ENCODE measurements around the gene SFXN5. TPM values are rescaled to one million over a fixed set of nuclear protein-coding genes. Genes with fewer than 3 reads are reported as not detected.

SFXN5 gene
- total and polyA plus RNA-seq, 2 of the 4 experiments (the other 2 are of a cell fraction): 8.6 to 17.0 TPM

- Histone ChIP-seq H3K4me3 (ENCODE audit: insufficient read depth, low read depth, low read length) (no peak overlapping the region), H2AFZ (replicated peaks; ENCODE audit: low read length, poor library complexity) (no peak overlapping the region), H3K27ac (ENCODE audit: insufficient read depth, low read length) (no peak overlapping the region), H4K8ac (ENCODE audit: low read depth in 2 of 2, low read length in 2 of 2) (no peak overlapping the region), H3K4ac (ENCODE audit: low read depth, low read length) (no peak overlapping the region), H3K23ac (ENCODE audit: low read depth, low read length) (no peak overlapping the region), H2AK9ac (replicated peaks; ENCODE audit: low read depth, low read length, poor library complexity) (no peak overlapping the region), H4K20me1 (ENCODE audit: insufficient read depth, low read length) (no peaks in the 10 kb centered on the region), H3K4me2 (ENCODE audit: low read depth, low read length) (no peak overlapping the region), H3K79me1 (ENCODE audit: low read depth in 1 of 2, low read length in 2 of 2) (no peaks in the 10 kb centered on the region), H2BK5ac (ENCODE audit: low read depth, low read length, poor library complexity, severe bottlenecking) (no peak overlapping the region), H4K5ac (ENCODE audit: low read depth, low read length) (no peak overlapping the region), H2BK20ac (ENCODE audit: low read depth, low read length) (no peak overlapping the region), H3K9me3 (ENCODE audit: control insufficient read depth, insufficient read depth, low read length) (no peaks in the 10 kb centered on the region), H3K27me3 (ENCODE audit: control insufficient read depth, insufficient read depth, low read length) (no peaks in the 10 kb centered on the region), H3K9me1 (ENCODE audit: insufficient read depth, low read length) (no peaks in the 10 kb centered on the region), H2AK5ac (ENCODE audit: low read depth, low read length) (no peak overlapping the region), H3K36me3 (ENCODE audit: control insufficient read depth, insufficient read depth, low read length) (no peaks in the 10 kb centered on the region), H3K14ac (replicated peaks; ENCODE audit: low read depth, low read length) (no peak overlapping the region), H3K4me1 (ENCODE audit: control insufficient read depth, insufficient read depth, low read length) (no peaks in the 10 kb centered on the region), H3K18ac (ENCODE audit: low read depth, low read length) (no peak overlapping the region), H4K91ac (ENCODE audit: insufficient read depth, low read depth, low read length) (no peak overlapping the region), H3K56ac (ENCODE audit: extremely low read depth, insufficient read depth, low read length) (no peak overlapping the region), H2BK120ac (ENCODE audit: low read depth, low read length) (no peak overlapping the region), H2BK15ac (ENCODE audit: low read depth, low read length) (no peak overlapping the region), H3K9ac (ENCODE audit: low read depth, low read length) (no peak overlapping the region)
- TF ChIP-seq MAZ (IDR thresholded peaks at IDR 0.05; ENCODE audit: borderline replicate concordance, low read depth, low read length): no peak
- no peak for TF ChIP-seq FOS (IDR thresholded peaks at IDR 0.05; ENCODE audit: low read depth, low read length)
- no peak for TF ChIP-seq USF2 (IDR thresholded peaks at IDR 0.05; ENCODE audit: low read depth, low read length)
- TF ChIP-seq CTCF (conservative IDR thresholded peaks at IDR 0.05; ENCODE audit: low read depth, low read length): no peak
- no peak for TF ChIP-seq RAD21 (IDR thresholded peaks at IDR 0.05; ENCODE audit: low read length)
- TF ChIP-seq CHD1 (IDR thresholded peaks at IDR 0.05; ENCODE audit: low read depth, low read length): no peak
- no peak for TF ChIP-seq POLR2A (IDR thresholded peaks at IDR 0.05; ENCODE audit: low read depth, low read length)
- no peak for TF ChIP-seq RFX5 (IDR thresholded peaks at IDR 0.05; ENCODE audit: low read depth, low read length)
- TF ChIP-seq MXI1 (IDR thresholded peaks at IDR 0.05; ENCODE audit: borderline replicate concordance, low read depth, low read length): no peak
- no peak for TF ChIP-seq CEBPB (IDR thresholded peaks at IDR 0.05; ENCODE audit: low read depth, low read length)
- no peak for TF ChIP-seq RCOR1 (IDR thresholded peaks at IDR 0.05; ENCODE audit: insufficient replicate concordance, low read length)
- TF ChIP-seq NFE2L2 (IDR thresholded peaks at IDR 0.05; ENCODE audit: low read depth, low read length): no peak
- no TSS peak for BruUV-seq (replicated peaks)
- dilution Hi-C loops (cut with HindIII; ENCODE audit: low sequenced_read_pairs, unreplicated experiment) (no loop called here), in situ Hi-C loops (cut with MboI; ENCODE audit: low sequenced_read_pairs) (loop anchor here (5.0 kb wide), 1 partner anchor 82 kb away; no protein-coding TSS in a partner anchor), intact Hi-C loops (cut with micrococcal nuclease) (no loop called here)
- ChIA-PET POLR2A (ENCODE audit: unreplicated experiment) (no interaction called here), CTCF (interaction anchor here (0.7 to 1.5 kb wide), 7 partner anchors 12 to 164 kb away, joined by 3 to 6 read pairs (median 3); no protein-coding TSS in a partner anchor)
- no CpG with 5 or more reads among the region's 2 CpGs for WGBS, 2 experiments (ENCODE audit: extremely low coverage in 2 of 2, insufficient read length in 1 of 2)
- no peak for DNase-seq
- ATAC-seq (ENCODE audit: low read depth): no peak
Measured at GRCh38 chr2:72974436-72974754, 97.1 kb downstream of the SFXN5 start.

Data from IMR-90 (cell line).